GM21825 (cell line): ENCODE results near the gene CAMK2B.

ENCODE experiments used
- ATAC-seq: cut with Tn5 transposase; IDR thresholded peaks from one replicate; pipeline ENCODE4 v1.9.1; 2021; ENCODE audit warnings: mild to moderate bottlenecking, moderate library complexity; ENCODE audit not compliant: unreplicated experiment

CAMK2B gene

DNA sequence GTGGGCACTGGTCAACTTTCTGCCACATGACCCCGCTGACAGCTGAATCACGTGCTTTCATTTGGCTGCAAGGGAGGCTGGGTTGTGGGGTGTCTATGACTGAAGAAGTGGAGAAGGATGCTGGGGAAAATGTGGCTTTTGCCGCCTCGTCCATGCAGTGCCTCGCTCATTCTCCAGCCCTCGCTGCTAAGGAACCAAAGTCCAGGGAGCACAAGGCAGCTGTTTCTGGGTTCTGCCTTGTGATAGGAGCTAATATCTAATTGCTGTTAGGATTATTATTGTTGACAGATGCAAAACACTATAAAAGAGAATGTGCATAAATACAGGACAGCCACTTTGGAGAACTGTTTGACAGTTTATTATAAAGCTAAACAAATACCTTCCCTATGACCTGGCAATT is 4.9 kb upstream of the CAMK2B start:
- ATAC-seq = no peak

DNA sequence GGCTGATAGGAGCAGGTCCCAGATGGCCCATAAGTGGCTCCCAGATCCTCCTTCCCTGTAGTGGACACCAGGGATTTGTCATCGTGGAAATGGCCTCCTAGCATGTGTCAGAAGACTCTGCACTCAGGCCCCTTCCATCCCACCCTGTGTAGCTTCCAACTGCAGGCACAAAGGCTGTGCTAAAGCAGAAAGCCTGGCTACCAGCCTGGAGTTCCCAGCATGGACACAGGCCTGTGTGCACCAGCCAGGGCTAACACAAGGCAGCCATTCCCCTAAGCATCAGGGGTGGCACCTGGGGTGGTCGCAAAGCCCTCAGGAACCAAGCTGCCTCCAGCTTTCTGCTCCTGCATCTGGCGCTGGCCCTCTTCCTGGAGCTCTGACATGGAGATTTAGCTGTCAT is 4.5 kb upstream of the CAMK2B start:
- ATAC-seq = no peak

DNA sequence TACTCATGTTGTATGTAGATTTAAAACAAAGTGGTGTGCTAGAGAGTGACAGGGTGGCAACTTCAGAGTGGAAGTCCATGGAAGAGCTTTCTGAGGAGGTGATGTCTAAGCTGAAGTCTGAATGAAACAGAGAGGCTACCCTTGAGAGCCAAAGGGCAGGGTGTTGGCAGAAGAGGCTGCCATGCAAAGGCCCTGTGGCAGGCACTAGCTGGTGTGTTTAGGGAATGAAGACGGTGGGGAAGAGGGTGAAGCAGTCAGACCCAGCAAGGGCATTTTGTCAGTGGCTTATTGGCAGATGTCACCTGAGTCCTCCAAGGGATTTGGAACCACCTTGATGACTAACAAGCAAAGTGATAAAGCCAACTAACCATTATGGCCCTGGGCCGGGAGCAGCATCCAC is 3.7 kb upstream of the CAMK2B start:
- ATAC-seq = no peak

DNA sequence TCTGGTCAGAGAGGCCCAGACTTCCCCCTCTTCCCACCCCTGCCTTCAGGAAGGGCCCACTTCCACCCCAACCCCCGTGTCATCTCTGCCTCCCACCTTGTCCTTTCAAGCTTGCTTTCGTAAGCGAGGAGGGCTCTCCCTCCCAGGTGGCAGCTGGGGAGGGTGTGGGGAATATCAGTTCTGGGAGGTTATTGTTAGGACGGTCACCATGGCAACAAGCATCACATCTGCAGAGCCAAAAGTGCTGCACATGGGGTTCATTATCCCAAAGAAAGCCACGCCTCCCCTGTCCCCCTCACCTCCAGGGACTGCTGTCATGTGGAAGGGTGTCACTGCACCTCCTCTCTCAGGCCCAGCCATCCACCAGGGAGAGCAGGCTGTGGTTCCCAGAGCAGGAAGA is 2.6 kb upstream of the CAMK2B start:
- ATAC-seq = no peak

DNA sequence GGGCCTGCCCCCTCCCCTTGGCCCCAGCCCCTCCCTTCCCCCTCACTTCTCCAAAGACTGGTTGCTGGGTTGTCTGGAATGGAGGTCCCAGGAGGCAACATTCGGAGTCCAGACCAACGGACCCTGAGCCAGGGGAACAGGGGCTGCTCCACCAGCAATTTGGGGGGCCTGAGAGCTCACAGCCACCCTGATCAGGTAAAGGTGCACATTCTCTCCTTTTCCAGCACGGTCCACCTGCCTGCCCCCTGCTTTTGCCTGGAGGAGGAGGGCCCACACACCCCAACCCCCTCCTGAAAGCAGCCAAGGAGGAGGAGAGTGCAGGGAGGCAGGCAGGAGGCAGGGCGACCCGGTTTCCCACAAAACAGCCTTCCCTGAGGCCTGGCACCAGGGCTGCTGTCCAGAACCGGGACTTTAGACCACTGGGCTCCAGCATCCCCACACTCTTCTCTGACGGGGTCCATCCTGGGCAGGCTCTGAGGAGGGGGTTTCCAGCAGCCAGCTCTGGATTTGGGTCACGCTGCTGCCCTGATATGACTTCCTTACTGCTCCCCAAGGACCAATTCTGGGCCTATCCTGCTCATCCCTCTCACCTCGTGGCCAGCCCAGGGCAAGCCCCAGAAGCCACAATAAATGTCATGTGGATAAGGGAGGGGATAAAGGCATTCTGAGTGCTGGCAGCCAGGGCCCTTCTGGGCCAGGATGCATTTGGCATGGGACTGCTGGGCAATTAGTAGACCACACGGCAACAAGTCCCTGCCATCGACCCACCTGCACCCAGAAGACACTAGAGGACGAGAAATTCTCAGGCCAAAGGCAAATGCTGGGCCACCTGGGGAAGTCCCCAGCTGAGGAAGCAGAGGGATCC is 1.1 kb upstream of the CAMK2B start:
- no peak for ATAC-seq

DNA sequence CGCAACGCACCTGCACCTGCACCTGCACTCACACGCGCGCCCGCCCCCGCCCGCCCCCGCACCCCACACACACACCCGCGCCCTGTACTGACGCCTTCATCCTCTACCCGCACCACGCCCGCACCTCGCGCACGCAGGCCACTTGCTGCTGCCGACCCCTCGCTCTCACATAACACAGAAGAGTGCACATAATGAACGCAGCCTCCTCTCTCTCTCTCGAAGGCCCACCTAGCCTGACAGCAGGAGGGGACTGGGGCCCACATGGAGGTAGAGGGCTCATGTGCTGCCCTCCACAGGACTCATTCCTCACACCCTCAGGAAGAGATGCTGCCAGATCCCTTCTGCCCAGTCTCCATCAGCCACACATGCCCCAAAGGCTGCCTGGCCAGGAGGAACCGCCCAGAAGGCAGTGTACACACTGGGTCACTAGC is 432 bp upstream of the CAMK2B start:
- no peak for ATAC-seq

DNA sequence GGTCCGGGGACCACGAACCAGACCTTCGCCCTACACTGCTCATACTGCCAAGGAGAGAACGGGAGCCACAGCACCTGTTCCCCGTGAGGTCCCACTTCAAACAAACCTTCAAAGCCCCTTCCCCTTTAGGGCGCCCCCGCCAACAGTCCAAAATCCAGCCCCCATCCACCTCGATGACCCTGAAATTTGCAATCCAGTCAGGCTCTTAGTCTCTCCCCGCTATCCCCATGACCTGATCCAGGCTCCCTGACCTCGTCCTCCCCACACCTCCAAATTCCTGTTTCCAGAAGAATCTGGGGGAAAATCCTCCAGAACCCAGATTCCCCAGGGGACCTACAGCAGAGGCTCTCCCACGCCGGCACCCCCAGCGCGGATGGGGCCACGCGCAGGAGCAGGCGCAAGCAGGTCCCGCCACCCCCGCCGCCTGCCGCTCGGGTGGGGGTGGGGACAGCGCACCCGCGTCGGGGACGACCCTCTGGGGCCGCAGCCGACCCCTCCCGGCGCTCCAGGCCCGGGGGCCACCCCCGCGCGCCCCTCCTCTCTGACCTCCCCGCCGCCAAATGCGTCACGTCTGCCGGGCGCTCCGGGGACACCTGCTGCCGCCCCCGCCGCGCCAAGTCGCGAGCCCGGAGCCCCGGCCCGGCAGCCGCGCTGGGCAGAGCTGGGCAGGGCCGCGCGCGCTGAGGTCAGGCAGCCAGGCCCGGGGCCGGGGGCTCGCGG is 753 bp downstream of the CAMK2B start:
- ATAC-seq = no peak

DNA sequence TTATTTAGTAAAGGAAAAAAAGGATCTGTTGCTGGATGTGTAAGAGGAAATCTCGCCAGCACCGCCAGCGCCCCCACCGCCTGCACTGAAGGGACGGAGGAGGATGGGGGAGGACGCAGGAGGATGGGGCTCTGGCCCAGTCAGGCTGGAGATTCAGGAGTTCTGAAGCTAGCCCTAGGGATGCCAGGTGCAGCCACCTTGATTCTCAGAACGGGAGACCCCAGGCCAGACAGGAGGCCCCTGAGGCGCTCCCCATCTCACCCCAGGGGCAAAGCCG is 1.3 kb downstream of the CAMK2B start:
- no peak for ATAC-seq

DNA sequence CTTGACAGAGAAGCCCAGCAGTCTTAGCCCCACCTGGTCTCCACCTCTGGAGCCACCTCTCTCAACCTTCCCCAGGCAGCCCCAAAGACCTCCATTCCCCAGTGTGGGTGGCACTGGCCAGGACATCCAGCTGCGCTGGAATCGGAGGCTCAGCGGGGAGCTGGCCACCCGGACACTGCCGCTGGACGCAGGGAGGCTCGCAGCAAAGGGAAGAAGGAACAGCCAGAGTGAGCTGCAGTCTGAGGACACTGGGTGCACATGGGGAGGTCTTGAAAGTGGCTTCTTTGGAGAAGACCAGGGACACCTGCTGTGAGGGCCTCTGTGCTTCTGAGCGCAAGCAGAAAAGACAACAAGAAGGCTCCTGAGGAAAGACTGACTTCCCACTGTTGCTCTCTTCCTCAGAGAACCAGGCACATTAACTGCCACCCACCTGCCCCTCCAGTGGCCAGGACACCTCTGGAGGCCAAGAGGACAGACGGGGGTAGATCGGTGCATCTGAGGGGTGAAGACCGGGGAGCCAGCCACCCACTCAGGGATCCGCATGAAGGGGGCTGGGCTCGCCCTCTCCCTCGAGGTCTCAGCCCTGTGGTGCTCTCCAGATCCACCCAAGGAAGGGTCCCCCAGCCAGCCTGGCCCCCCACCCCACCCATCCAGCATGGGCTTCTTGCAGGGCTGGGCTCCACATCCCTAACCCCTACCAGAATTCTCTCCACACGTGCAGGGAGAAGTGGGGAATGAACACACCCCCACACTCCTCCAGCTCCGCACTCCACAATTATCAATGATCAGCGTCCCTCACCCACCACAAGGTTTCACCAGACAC is 1.8 kb downstream of the CAMK2B start:
- no peak for ATAC-seq

DNA sequence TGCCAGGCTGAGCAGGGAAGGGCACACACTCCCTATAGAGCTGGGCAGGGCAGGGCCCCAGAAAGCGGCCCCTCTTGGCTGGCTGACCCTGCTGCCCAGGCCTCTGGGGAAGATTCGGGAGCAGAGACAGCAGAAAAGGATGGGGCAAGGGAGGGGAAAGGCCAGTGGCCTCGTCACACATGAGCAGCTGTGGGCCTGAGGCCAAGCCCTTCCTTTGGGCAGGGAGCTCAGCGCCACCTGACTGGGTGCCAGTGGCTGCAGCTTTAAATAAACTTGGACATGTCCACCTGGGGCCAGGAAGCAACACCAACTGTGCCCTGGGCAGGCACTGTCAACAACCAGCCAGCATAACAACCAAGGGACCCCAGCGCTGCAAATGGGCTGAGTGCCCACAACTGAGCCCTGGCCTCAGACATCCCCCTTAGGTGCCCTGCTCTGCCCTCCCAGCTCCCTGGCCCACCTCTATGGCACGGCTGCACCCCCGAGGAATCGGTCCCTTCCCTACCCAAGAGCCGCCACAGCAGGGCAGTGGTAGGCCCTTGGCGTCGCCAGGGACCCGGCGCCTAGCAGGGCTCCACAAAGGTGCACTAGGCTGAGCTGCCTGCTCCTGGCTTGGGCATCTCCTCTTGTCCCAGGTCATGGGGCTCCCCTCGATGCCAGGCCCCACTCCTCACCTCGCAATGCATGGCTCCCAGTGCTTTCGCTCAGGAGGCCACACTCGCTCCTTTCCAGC is 2.6 kb downstream of the CAMK2B start:
- no peak for ATAC-seq

DNA sequence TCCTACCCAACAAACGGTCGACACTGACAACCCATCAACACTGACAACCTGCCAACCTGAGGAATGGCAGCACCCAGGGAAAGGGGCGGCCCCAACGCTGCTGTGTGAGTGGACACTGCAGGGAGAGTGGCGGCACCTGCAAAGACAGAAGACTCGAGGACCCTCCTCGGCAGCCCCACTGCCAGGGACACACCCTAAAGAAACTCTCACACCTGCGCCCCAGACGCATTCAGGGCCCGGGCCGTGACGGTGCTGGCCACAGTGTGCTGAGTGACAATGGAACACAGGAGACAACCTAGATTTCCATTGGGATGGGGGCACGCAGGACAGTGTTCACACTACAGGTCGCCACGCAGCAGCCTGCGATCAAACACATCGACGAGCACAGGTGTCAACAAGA is 3.6 kb downstream of the CAMK2B start:
- no peak for ATAC-seq

DNA sequence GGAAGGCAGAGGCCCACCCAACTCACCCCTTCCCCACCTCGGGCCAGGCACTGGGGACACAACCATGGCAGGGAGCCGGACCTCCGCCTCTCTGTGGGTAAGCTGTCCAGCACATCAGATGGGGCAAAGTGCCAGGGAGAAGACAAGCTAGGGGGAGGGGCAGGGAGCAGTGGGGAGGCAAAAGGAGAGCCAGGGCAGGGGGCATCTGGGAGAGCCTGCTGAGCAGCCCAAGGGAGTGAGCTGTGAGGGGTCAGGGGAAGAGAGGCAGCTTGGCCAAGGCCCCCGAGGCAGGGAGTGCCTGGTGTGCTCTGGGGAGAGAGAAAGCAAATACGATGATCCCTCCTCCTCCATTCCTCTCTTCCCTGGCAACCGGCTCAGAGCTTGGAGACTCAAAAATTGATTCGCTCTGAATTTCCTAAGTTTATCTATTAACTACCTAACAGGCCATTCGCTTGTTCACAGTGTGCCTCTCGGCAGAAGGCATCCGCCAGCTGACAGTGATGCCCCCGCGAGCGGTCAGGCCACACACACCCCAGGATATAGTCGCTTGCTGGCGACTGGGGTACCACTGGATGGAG is 4.5 kb downstream of the CAMK2B start:
- ATAC-seq = no peak

DNA sequence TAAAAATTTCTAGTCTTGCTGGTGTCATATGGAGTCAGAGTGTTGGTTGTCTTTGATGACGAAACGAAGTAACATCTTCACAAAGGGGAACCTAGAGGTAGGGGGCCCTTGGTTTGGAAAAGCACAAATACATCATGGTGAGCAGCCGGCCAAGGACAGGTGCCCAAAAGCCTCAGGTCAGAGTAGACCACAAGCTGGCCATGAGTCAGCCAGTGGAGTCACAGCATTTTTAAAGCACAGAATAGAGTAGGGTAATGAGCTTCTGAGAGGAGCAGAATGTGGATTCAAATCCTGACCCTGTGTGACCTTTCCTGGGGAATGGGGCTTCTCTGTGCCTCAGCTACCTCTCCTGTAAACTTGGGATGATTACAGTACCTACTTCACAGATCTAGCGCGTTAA is 5.3 kb downstream of the CAMK2B start:
- no peak for ATAC-seq

DNA sequence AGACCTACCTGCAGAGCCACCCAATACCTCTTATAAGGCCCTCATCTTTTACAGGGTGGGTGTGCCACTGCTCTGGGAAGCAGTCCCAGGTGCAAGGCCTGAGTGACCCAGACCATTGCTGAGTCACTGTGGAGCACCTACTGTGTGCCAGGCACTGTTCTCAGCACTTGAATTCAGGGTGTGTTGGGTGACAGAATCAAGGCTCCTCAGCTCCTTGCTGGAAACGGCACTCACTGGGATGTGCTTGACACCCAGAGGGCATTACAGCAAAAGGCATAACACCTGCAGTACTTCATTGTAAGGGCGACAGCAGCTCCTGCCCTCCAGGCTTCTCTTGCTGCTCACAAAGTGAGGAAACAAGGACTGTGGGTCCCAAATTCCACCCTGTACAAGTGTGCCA is 7.1 kb downstream of the CAMK2B start:
- ATAC-seq = no peak

DNA sequence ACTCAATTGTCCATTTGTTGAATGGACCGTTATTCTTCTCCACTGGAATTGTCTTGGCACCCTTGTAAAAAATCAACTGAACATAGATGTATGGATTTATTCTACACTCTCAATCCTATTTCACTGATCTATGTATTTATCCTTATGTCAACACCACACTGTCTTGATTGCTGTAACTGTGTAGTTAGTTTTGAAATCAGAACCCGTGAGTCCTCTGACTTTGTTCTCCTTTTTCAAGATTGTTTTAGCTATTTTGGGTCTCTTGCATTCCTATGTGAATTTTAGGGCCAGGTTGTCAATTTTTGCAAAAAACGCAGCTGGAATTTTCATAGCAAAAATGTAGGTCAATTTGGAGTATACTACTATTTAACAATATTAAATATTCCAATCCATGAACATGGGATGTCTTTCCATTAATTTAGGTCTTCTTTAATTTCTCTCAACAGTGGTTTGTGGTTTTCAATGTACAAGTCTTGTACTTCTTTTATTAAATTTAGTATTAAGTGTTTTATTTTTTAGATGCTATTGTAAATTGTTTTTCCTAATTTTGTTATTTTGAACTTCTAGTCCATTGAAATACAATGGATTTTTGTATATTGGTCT is 10.0 kb downstream of the CAMK2B start:
- ATAC-seq = no peak

DNA sequence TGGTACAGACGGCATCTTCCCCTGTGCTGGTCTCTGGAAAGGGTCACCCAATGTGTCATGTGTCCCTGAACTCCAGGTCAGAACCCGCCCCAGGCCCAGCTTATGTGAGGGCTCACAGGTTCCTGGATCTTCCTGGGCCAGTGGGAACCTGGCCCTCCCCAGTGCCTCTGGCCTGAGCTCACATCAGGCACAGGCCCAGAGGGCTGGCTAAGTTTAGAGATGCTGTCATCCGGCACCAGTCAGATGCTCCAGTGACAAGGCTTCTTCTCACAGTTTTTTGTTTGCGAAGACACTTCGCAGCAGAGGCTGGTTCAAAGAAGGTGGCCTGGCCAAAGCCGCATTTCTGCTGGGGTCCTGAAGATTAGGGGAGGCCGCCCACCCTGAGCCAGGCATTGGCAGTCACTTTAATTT is 11.8 kb downstream of the CAMK2B start:
- ATAC-seq = no peak

DNA sequence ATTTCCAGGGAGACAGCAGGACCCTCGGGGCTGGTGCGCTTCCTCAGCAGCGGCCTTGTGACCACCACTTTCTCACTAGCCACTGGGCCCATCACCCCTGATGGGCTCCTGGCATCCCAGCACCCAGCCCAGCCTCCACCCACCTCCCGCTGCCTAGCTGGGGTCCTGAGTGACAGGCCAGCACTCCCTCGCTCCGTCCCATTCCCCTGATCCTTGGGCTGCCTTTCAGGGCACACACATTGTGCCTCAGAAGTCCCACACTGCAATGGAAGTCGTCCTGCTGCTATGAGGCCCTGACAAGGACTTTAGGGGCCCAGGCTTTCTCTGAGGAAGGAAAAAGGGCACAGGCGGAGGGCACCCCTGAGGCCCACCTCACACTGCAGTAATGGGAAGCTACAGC is 12.4 kb downstream of the CAMK2B start:
- ATAC-seq = no peak

DNA sequence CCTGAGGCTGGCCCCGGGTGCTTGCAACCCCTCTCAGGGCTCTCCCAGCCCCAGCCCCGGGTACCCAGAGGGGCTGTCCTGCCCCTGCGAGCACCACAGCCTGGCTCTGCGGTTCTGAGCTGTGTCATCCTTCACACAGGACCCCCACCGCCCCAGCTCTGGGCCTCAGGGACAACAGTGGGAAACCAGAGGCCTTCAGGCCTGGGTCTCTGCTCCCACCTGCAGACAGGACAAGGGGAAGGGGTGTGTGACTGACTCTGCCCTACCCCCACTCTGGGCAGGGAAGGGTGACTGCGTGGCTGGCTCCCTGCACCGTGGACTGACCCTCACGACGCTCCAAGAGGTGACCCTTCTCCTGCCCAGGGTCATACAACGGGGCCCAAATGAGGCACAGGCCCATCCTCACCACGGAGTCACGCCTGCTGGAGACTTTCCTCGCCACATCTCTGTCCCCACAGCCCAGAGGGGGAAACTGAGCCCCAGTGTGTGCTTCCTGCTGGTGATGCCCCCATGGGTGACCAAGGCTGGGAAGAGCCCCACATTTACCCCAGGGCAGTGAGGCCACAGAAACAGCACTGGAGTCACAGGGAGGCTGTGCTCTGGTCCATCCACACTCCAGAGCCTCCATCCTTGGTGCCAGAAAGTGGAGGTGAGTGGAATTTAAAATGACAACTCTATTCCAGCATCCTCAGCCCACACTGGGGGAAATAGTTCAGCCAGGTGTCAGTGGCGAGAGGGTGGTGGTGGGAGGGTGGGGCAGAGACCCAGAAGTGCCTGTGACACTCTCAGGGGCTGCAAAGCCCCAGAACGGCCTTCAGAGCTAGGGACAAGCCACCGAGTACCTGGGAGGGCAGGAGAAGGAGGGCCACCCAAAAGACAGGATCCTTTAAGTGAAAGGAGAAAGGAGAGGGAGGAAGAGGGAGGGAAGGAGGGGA is 13.6 kb downstream of the CAMK2B start:
- ATAC-seq = no peak

DNA sequence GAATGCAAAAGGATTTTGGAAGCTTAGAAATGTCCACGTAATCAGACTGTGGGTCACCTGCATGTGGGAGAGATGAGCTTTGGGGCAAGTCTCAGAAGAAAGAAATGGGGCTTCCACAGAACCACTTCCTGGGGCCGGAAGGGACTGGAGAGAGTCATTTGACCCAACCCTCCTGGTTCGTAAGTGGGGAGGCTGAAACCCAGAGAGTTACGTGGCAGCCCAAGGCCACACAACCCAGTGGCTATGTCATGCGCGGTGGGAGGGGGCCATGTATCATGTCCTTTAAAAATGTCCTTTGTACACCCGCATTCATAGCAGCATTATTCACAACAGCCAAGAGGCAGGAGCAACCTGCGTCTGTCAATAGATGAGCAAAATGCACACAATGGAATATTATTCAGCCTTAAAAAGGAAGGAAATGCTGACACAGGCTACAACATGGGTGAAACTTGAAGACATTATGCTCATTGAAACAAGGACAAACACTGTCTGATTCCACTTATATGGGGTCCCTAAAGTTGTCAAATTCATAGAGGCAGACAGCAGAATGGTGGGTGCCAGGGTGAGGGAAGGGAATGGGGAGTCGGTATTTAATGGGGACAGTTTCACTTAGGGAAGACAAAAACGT is 15.1 kb downstream of the CAMK2B start:
- no peak for ATAC-seq
